Measurements from ENCODE around the gene LDLRAD4. TPM values are rescaled to one million over a fixed set of nuclear protein-coding genes. Genes with fewer than 3 reads are reported as not detected.

Gene LDLRAD4
- polyA plus RNA-seq, 1 donor: 8.0 TPM

DNA sequence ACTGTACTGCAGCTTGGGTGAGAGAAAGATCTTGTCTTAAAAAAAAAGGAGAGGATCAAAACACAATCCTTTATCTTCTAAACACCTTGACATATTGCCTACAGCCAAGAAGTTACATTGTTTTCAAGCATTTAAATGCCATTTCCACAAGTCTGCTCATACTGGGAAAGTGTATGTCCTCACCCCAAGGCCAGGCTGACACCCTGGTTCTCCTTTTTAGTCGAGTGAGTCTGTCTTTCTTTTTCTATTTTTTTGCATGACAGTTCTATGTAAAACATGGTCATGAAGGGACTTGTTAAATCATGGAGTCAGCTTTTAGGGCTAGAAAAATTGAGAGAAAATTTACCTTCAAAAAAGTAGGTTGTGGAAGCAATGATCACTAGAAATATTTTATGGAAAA is 274.5 kb downstream of the LDLRAD4 start:
- DNase-seq: no peak

DNA sequence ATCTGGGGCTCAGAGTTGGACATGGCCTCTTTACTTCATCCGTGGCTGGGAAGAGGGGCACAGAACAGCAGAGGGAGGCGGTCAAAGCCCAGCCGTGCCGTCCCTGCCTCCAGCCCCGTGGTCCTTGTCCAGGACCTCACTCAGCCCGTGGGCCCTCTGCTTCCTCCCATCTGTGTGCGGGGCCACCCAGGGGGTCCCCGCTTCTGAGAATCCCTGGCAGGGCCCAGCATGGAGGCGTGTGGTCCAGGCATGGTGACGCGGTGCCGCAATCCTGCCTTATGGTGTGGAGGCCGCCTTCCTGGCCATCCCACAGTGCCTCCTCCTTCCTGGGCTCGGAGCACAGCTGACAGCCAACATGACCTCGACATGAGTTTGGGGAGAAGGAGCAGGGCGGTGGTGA is 275.2 kb downstream of the LDLRAD4 start:
- DNase-seq: no peak

DNA sequence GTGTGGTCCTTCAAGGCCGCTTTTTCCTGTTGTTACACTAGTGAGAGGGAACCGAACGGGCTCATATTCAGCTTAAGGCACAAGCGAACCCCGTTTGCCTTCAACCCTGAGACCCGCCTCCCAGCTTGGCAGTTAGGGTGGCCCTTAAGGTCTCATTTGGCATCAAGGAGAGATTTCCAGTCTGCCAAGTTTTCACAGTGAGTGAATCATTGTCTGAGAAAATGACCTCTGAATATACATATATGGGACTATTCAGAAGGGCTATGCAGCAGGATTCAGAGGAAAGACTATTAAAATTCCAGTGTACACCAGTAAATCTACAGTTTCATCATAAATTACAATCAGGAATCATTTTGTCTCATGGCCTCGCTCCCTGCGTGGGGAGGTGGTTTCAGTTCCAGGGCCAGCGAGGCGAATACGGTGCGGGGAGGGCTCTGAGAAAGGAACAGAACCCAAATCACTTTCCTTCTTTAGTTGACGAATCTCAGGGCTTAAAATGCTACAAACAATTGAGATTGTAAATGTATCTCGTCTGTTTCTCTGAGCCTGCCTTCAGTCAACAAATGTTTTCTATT is 276.4 kb downstream of the LDLRAD4 start:
- DNase-seq: no peak

DNA sequence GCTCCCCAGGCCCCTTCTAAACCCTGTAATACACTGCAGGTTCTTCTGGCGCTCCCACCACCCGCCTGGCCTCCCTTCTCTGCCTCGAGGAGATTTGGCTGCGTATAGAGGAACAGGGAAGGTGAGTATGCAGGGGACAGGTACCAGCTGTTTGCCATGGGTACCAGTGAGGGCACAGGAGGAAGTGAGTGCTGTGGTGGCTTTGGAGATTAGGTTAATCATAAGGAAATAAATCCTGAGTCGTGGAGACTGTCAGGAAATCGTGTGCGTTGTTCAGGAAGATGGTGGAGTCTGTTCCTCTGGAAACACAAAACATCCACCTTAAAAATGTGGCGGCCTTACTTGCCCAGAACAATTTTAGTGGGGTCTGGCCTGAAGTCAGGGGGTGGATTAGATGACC is 277.4 kb downstream of the LDLRAD4 start:
- no peak for DNase-seq

DNA sequence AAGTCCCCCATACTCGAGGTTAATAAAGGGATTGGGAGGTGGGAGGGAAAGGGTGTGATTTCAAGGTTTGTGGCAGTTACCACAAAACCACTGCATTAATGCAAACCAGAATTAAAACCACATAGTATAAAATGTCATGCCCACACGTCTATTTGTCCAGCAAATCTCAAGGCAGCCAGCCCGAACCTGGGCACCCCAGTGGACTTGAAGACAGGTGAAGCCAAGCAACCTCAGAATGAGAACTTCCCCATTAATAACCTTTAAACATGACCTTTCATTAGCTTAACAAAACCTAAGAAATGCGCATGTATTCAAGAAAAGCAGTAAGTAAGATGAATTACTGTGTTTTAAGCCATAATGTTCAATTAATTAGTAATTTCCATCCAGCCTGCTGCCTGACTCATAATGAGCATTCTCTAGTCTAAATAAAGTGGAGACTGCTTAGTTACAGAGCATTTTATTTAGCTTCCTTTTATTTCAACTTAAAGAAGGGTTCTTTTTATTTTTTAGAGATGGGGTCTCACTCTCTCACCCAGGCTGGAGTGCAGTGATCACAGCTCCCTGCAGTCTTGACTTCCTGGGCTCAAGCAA is 278.2 kb downstream of the LDLRAD4 start:
- DNase-seq: no peak

DNA sequence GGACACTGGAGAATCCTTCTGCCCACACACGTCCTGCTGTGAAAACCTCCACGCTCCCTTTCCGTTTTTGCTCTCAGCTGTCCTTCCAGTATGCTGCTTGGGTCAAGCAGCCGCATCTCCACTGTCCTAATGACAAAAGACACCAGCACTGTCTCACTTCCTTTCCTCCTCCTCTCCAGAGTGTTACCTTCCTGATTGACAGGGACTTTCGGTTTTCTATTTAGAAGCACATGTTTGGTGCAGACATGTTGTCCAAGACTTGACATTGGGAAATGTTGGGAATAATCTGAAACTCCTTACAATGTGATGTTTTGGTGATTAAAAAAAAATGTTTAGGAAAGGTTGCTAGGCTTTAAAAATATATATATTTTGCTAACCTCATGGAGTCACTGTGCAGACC is 281.2 kb downstream of the LDLRAD4 start:
- no peak for DNase-seq

DNA sequence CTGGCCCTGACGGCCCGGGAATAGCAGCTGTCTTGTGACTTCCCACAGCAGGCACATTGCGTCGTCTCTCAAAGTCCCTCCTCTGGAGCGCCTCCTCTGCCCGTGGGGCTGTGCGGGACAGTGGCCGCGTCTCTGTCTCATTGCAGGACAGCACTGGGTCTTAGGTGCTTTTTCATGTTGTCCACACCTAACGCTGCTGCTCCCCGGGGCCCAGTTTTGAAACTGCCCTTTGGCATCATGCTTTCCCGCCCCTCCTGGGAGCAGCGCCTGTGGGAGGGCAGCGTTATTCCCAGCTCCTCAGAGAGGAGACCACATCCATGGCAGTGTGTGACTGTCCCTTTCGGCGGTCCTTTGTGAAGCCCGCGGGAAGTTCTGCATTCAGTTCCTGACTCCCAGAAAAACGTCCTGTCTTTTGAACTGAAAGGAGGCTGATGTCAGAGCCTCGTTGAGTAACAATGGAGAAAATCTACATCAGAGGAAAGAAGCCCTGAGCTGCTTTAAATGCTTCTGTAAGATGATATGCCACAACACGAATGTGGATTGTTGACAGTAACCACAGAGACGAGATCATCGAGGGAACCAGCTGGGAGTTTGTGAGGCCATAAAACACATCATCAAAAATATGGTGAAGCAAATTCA is 281.8 kb downstream of the LDLRAD4 start:
- peak; percentile 81 for DNase-seq

DNA sequence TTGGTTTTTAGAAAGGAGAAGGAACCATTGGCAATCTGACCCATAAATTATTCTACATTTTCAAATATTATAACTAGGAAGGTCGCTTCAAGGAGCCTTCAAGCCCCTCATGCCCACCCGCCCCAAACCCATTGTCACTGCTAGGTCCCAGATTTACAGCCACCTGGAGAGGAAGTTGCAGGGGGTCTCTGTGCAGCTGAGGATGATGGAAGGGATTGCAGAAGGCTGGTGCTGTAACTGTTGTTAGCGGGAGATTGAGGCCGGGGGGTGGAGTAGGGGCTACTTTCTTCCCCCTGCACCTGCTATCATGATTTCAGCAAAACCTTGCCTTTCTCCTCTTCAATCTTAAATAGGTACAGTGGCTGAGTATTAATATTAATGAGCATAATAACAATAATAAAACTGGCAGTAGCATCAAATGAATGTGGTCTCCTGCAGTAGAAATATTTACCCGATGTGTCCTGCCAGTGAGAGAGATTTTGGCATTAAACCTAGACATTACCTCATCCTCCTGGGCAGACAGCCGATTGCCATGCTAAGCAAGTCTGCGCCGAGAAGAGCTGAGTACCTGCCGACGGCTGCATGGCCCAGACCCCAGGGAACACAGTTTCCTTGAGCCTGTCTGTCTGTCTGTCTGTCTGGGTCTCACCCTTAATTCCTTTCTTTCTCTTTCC is 282.4 kb downstream of the LDLRAD4 start:
- DNase-seq: peak; percentile 77

DNA sequence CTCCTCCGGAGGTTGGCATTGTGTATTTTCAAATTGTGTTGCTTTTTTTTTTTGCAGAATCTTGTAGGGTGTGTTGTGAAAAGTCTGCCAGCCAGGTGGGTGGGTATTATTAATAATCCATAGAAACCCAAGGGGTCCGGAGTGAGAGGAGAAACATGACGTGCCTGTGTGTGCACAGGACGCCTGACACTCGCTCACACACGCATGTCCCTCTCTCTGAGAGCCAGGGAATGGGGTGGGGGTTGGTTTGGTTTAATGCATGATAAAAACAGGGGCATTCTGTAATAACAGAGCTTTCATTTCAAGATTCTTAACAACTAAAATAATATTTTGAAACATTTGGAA is 283.0 kb downstream of the LDLRAD4 start:
- no peak for DNase-seq

DNA sequence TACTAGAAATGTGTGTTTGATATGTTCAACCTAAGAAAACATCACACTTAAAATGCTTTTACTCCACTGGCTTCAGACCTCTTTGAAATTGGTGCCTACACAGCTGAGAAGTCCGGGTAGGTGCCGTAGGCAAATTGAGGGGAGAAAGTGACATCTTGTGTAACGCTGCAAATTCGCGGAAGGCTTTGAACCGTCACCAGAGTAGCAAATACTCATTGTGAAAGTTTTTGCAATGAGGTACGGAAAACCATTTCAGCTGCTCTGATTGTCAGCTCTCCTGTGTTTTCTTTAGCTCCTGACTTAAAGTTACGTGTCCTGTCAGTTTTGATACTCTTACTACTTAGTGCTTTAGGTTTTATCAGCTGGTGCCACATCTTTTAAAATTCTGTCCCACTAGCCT is 283.3 kb downstream of the LDLRAD4 start:
- DNase-seq: no peak

DNA sequence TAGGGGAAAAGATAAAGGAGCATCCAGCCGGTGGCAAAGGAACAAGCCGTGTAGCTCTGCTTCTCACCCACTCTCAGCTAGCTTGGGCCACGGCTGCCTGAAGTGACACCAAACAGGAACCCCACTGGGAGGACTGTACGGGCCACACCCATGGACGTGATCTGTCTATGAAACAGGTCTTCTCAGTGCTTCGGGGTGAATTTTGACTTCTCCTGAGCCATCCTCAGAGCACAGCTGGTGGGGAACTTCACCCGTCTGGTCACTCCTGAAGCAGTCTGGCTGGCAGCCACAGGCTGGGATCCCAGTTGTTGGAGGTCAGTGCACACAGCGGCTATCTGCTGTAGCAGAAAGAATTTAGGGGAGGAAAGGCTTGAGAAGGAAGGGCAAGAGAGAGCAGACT is 284.0 kb downstream of the LDLRAD4 start:
- no peak for DNase-seq

DNA sequence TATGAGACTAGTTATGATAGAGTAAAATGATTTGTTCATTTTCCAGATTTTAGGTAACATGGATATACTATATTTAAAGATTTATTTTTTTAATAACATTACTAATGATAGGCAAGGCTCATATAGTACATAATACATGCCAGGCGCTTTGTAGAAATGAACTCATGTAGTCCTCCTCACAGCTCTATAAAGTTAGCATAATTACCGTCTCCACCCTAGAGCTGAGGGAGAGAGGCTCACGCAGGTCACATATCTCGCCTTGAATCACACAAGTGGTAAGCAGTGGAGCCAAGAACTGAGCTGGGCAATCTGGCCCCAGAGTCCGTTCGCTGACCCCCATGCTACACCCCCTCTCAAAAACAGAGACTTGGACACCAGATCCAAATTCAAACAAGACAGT is 285.3 kb downstream of the LDLRAD4 start:
- no peak for DNase-seq

DNA sequence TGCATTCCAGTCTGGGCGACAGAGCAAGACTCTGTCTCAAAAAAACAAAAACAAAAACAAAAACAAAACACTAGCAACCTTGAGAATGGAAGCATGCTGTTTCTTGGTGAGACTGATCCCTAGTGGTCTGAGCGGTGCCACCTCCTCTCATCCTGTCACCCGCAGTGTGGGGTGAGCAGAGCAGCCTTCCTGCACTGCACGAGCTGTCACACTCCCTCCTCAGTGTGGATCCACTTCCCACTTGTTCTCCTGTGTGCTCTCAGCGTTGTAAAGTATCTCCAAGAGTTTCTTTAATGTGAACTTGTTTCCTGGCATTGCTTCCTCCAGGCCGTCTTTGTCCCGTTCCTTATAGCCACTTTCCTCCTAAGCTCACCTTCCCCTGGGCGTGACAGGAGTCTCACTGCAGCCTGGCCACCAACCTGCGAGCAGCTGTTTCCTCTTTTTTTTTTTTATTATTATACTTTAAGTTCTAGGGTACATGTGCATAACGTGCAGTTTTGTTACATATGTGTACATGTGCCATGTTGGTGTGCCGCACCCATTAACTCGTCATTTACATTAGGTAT is 287.3 kb downstream of the LDLRAD4 start:
- no peak for DNase-seq

DNA sequence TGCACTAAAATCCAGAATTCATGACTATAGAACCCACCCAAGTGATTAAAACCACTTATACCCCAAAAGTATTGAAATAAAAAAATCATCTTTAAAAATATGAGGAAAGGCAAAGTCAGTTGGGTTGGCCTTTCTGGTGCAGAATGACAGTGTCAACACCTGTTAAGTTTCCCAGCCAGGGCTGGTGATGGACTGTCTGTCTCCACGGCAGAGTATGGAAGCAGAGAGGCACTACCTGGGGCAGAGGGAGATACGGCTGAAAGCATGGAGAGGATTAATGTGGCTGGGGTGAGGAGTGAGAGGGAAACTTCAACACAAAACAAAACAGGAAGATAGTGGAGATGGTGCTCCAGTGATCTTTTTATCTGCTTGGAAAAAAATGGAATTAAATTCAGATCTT is 292.0 kb downstream of the LDLRAD4 start:
- DNase-seq: no peak

DNA sequence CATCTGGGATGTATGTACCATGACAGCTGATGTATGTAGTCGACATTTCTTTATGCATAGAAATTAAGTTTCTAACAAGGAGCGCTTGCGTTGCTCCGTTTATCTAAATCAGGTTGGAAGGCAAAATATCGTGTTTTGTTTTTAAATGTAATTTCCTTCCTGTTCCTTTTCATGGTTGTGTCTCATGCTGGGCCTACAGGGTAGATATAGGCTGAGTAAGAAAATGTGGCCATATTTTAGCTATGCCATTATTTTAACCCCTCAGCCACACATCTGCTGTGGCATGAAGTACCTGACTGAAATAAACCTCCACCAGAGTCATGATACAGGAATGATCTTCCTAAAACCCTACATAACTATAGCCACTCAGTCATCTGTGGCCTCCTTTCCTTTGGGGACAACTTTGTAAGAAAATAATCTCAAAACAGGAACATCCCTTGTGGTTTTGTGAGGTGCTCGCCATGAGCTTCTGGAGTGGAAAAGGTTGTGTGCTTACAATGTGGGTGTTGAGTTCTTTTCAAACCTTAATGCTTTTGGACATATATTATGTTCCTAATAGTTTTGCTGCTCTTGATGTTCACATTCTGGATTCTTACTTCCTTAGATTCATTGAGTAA is 293.5 kb downstream of the LDLRAD4 start:
- no peak for DNase-seq

DNA sequence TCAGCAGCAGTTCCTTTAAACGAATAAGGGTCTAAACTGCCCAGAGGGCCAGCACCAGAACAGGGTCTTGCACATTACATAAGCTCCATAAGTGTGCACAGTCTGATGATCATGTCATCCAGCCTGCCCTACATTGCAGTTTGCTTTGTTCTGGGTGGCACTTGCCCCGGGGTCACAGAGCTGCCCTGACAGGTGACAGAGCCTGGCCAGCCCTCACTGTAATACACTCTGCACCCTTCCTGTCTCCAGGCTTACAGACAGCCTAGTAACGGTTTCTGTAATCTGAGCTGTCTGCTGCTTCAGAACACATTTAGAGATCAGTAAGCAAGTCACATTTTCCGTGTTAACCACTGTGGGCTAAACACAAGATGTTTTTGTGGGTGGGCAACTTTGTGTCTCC is 294.5 kb downstream of the LDLRAD4 start:
- DNase-seq: peak; percentile 47

DNA sequence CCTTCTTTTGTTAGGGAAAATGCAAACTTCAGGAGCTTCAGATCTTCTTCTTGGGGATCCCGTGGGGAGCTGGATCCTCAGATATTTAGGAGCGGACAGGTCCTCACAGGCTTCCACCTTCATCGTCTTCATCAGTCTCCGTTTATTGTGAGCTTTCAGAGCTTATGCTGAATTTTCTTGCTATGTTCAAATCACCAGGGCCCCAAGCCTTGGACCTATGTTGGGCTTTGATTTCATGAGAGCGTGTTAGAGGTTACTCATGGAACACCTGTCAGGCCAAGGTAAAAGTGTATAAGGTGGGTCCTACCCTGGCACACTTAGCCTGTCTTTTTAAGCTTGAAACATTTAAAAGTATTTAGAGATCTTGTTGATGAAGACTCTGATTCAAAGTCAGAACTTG is 294.9 kb downstream of the LDLRAD4 start:
- DNase-seq: no peak

DNA sequence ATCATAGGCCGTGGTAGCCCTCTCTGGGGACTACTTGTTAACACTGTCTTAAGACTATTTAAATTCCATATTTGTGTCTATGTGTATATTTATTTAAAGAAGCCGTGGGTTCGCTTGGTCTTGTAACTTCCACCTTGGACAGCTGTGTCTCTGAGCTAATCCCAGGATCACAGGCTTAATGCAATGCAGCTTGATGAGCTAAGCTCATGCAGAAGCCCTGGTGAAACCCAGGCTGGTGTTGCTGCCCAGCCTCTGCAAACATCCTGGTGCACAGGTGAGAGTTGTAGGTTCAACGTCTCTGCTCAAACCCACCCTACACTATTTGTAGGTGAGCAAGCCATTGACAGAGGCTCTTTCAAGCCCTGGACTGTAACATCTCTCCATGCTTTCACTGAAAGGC is 296.0 kb downstream of the LDLRAD4 start:
- DNase-seq: no peak

DNA sequence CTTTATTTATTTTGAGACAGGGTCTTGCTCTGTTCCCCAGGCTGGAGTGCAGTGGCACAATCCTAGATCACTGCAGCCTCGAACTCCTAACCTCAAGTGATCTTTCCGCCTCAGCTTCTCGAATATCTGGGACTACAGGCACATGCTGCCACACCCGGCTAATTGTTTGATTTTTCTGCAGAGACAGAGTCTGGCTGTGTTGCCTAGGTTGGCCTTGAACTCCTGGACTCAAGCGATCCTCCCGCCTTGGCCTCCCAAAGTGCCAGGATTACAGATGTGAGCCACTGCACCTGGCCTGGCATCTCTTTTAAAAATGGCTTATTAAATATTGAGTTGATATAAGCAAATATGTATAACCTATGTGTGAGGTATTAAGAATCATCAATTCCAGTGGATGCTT is 298.3 kb downstream of the LDLRAD4 start:
- no peak for DNase-seq

DNA sequence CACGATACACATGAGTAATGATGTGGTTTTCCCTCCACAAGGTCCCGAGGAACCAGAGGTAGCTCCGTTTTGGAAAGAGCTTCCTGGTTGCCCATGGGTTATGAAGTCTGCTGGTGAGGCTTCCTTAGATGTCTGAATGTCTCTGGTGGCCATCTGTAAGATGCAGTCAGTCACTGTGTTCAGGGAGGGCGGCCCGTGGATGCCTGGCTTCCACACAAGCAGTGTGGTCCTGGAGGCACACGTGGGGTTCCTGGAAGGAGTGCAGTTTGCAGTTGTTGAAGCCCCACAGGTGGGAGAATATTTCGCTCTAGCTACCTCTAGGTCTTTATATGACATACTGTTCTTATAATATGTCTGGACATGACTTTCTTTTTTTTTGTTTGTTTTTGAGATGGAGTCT is 298.8 kb downstream of the LDLRAD4 start:
- DNase-seq: no peak

DNA sequence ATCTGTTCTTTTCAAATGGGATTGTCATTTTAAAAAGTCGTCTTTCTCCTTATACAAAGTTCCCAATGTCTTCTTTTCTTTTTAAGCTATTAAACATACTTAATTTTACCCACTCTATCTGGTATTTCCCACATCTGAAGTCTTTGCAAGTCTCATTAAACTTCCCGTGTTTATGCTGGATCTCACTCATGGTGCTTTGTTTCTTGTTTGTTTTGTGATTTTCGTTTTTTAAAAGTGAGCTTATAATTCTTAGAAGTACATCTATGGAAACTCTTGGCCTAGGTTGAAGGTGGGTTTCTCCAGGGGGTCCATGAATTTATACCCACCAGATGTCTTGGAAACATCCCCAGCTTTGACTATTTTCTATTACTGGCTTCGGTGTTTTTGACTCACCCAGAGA is 299.8 kb downstream of the LDLRAD4 start:
- DNase-seq: no peak

DNA sequence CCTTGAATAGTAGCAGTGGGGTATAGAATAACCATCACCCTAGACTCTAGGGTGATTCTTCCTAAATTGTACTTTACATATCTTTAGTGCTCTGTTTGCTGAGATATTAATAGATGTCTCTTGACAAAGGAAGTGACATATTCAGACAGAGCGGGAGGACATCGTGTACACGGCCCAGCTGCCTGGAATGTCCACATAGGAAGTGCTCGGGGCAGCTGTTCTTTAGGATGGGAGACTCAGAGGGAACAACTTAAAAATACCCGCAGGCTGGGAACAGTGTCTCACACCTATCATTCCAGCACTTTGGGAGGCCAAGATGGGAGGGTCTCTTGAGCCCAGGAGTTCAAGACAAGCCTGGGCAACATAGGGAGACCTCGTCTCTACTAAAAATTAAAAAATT is 301.7 kb downstream of the LDLRAD4 start:
- no peak for DNase-seq

DNA sequence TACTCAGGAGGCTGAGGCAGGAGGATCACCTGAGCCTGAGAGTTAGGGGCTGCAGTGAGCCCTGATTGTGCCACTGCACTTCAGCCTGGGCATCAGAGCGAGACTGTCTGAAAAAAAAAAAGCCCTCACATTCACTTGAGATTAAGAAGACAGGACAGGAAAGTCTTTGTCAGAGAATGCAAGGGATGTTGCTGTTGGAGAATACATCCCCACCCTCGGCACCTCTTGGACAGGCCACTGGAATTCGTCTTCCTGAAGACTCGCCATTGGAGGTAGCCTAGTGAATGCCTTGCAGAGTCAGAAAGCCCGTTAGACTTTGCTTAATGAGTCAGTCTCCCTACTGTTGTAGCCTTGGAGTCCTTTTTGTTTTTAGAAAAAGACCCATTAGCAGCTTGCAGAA is 302.2 kb downstream of the LDLRAD4 start:
- no peak for DNase-seq
